Duodenal mucosa (tissue), 2 donors: ENCODE results near the gene CRX.
"Not testable (repeated sequence)": the region's sequence is repeated elsewhere in the genome, so short reads cannot be mapped to it uniquely, and the experiment has no call there.

Experiments used
- H3K27ac ChIP-seq: one replicate; pipeline ENCODE4 v1.7.0; 2013; ENCODE audit warnings: low read depth, low read length
- H3K27me3 ChIP-seq, 2 donors: one replicate each; pipeline ENCODE4 v1.7.0; 2013; ENCODE audit warnings: low read length in 2 of 2, control low read depth in 1 of 2; ENCODE audit not compliant: insufficient read depth in 2 of 2, control insufficient read depth in 1 of 2
- H3K36me3 ChIP-seq, 2 donors: one replicate each; pipeline ENCODE4 v1.7.0; 2013; ENCODE audit warnings: low read length in 2 of 2, control low read depth in 1 of 2; ENCODE audit not compliant: insufficient read depth in 2 of 2, control insufficient read depth in 1 of 2
- H3K4me1 ChIP-seq, 2 donors: one replicate each; pipeline ENCODE4 v1.7.0; 2013; ENCODE audit warnings: low read length in 2 of 2, control low read depth in 1 of 2; ENCODE audit not compliant: insufficient read depth in 2 of 2, control insufficient read depth in 1 of 2
- H3K4me3 ChIP-seq, 2 donors: one replicate each; pipeline ENCODE4 v1.7.0; 2013; ENCODE audit warnings: low read length in 2 of 2, low read depth in 1 of 2
- H3K9ac ChIP-seq, 2 donors: one replicate each; pipeline ENCODE4 v1.7.0; 2013; ENCODE audit warnings: low read length in 2 of 2, low read depth in 1 of 2
- H3K9me3 ChIP-seq, 2 donors: one replicate each; pipeline ENCODE4 v1.7.0; 2013; ENCODE audit warnings: low read length in 2 of 2, control low read depth in 1 of 2; ENCODE audit not compliant: control insufficient read depth in 1 of 2

CRX gene

DNA sequence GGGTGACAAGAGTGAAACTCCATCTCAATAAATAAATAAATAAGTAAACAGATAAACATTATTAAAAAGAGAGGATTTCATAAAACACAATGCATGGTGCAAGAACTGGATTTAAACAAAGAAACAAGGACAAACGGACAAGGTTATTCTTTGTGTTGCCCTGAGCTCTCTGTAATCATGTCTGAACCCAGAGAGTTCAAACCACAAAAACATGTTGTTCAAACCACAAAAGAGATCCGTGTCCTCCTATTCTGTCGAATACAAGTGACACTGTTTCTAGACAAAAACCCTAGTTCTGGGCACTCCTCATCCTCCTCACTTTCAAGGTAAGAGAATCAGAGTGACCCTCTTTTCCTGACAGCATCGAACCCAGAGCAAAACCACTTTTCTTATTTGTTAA, 32.7 kb downstream of the CRX start:
- no peak overlapping the region for H3K9ac ChIP-seq
- H3K27me3 ChIP-seq: peaks cover 5 to 7% of the 10 kb centered on the region in 2 donors
- no peaks in the 10 kb centered on the region for H3K9me3 ChIP-seq
- no peaks in the 10 kb centered on the region for H3K4me1 ChIP-seq
- no peak overlapping the region for H3K4me3 ChIP-seq
- H3K27ac ChIP-seq: no peak overlapping the region
- H3K36me3 ChIP-seq: no peaks in the 10 kb centered on the region

DNA sequence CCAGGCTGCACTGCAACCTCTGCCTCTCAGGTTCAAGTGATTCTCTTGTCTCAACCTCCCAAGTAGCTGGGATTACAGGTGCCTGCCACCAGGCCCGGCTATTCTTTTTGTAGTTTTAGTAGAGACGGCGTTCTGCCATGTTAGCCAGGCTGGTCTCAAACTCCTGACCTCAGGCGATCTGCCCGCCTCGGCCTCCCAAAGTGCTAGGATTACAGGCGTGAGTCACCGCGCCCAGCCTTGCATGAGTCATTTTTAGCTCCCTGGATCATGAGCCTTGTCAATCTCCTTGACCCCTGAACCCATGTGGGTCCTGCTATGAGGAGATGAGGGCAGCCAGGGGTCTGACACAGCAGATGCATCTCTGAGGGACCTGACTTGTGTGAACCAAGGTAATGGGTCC, 36.5 kb downstream of the CRX start:
- H3K27me3 ChIP-seq, H3K27ac ChIP-seq, H3K4me1 ChIP-seq: not testable (repeated sequence)

DNA sequence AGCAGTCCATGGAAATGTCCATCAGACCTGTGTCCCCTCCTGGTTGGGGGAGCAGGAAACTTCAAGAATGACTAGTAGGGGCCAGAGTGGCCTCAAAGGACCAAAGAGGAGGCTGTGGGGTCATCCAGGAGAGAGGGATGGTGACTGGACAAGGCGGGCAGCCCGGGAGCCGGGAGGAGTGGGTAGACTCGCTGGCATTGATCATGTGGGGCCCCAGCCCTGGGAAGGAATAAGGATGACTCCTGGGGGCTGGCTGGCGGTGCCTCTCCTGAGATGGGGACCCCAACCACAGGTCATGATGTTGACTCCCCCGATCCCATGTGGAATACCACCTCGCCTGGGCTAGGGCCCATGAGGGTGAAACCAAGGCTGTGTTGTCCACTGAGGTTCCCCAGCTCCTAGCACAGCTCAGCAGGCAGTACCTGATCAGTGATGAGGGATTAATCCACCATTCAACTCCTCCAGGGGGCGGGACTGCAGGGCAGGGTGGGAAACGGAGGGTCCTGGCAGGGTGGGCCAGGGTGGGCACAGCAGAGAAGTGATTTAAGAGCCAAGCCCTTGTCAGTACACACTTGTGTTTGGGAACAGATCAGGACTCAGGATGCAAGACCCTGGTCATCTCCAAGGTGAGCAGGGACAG, 37.0 kb downstream of the CRX start, which contains the start of gene TPRX2:
Gene TPRX2 (plus strand): TSS at position 590 of the 640 bp plus-strand sequence. CDS start 12 bp downstream, at position 602.
- not testable (repeated sequence) for H3K36me3 ChIP-seq, H3K4me1 ChIP-seq, H3K4me3 ChIP-seq, H3K27ac ChIP-seq, H3K9ac ChIP-seq, H3K9me3 ChIP-seq, H3K27me3 ChIP-seq

More for the DNA sequence above, 36.5 kb downstream of the CRX start:
- not testable (repeated sequence) for H3K36me3 ChIP-seq, H3K9me3 ChIP-seq, H3K4me3 ChIP-seq, H3K9ac ChIP-seq

DNA sequence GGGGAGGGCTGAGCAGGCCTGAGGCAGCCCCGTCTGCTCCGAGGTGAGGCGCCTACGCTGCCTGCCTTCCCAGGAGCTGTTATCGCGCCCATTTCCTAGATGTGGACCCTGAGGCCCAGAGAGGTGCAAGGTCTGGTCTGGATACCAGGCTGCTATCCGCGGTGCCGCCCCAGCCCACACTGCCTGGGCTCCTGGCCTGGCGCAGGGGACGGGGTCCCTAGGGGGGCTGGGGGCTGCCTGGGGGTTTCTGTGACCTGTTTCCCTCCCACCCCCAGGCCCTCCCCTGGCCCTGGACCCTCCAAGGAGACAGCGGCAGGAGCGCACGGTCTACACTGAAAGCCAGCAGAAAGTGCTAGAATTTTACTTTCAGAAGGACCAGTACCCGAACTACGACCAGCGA, 38.1 kb downstream of the CRX start:
- H3K36me3 ChIP-seq, H3K4me3 ChIP-seq, H3K9ac ChIP-seq, H3K27ac ChIP-seq, H3K9me3 ChIP-seq, H3K4me1 ChIP-seq, H3K27me3 ChIP-seq: not testable (repeated sequence)

DNA sequence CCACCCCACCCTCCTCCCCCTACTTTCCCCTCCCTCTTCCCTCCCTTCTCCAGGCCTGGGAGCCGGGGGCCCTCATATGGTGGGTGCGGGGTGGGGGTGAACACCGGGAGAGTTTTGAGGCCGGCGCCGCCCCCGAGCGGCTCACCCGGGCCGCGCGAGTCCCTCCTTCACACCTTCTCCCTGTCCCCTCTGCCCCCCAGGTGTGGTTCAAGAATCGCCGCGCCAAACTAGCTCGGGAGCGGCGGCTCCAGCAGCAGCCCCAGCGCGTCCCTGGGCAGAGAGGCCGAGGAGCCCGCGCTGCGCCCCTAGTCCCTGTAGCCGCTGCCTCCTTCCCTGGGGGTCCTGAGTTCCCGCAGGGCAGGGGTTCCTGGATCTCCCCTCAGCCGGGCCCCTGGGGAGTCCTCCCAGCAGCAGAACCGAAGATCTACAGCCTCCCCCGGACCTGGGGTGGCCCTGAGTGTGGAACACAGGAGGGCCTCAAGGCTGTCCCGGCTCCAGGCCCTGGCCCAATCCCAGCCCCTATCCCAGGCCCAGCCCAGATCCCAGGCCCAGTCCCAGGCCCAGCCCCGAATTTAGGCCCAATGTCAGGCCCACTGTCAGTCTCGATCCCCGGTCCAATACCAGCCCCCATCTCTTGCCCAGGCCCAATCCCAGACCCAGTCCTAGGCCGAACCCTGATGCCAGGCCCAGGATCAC, 39.0 kb downstream of the CRX start:
- Histone ChIP-seq H3K9me3 (no peaks in the 10 kb centered on the region), H3K27me3 (peaks cover 0 to 3% of the 10 kb centered on the region in 2 donors), H3K4me1 (no peaks in the 10 kb centered on the region), H3K4me3 (no peak overlapping the region), H3K9ac (no peak overlapping the region), H3K36me3 (no peaks in the 10 kb centered on the region), H3K27ac (no peak overlapping the region)

DNA sequence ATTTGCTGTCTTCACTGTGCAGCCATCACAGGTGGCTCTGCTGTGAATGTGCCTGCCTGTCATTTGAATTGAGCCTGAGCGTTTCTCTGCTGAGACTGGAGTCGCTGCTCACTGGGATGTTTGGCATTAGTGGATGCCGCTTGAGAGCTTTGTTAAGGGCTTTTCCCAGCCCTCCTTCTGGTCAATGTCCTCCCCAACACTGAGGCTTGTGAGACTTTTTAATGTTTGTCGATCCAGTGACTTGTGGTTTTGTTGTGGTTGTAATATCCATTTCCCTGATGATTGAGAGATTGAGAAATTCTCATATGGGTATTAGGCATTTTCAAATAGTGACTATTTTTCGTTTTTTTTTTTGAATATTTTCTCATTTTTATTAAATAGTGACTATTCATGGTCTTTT, 39.9 kb downstream of the CRX start:
- Histone ChIP-seq H3K4me1 (no peaks in the 10 kb centered on the region), H3K9ac (no peak overlapping the region), H3K36me3 (no peaks in the 10 kb centered on the region), H3K27me3 (no peaks in the 10 kb centered on the region), H3K9me3 (no peaks in the 10 kb centered on the region), H3K4me3 (no peak overlapping the region), H3K27ac (no peak overlapping the region)

DNA sequence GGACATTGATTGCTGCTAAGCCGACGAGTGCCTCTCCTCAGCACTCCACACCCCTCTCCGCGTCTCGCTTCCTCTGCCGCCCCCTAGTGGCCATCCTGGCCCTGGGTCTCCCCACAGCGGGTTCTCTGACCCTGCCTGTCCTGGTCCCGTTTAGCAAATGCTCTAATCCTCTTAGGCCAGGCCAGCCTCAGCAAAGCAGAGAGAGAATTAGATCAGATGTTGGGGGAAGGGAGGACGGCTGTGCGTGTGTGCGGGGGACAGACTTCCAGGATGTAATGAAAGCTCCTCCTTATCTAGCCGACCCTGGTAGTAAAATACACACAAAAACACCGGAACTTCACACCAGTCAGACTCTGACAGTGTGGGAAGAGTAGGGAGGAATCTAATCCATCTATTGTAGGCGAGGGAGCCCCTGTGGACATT, 41.8 kb downstream of the CRX start:
- H3K4me1 ChIP-seq: no peaks in the 10 kb centered on the region
- no peaks in the 10 kb centered on the region for H3K36me3 ChIP-seq
- no peak overlapping the region for H3K27ac ChIP-seq
- H3K9me3 ChIP-seq: no peaks in the 10 kb centered on the region
- no peak overlapping the region for H3K4me3 ChIP-seq
- no peaks in the 10 kb centered on the region for H3K27me3 ChIP-seq
- H3K9ac ChIP-seq: no peak overlapping the region

DNA sequence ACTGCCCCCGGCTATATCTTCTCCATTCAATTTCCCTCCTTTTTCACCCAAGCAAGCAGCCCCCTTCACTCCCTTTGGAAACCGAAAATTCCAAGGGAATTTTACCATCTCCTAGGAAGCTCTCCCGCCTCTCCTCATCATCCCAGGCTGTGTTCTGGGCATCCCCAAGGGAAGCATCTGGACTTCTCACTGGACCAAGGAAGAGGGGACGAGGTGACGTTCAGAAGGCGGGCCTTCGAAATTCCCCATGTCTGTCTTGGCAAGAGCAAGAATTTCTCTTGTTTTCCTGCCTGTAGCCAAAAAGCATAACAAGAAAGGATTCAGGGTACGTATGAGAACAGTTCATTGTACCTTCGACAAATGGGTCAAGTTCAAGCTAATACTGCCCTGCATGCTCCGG, 43.4 kb downstream of the CRX start:
- Histone ChIP-seq H3K4me3 (no peak overlapping the region), H3K36me3 (no peaks in the 10 kb centered on the region), H3K27me3 (no peaks in the 10 kb centered on the region), H3K9me3 (no peaks in the 10 kb centered on the region), H3K27ac (no peak overlapping the region), H3K4me1 (no peaks in the 10 kb centered on the region), H3K9ac (no peak overlapping the region)

DNA sequence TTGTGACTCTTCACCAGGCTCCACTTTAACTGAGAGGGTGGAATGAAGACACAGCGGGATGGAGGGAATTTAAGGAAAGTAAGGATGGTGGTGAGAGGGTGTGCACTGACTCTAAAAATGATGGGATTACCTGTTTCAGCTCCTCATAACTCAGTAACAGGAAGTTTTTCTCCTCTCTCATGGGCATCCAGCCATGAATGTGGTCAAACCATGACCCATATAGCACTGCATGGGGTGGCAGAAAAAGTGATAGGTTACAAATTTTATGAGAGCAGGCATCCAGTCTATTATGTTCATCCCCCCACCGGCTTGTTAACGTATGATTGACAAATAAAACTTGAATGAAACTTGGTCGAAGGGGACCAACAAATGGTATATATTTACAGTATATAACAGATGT, 57.2 kb downstream of the CRX start:
- Histone ChIP-seq H3K4me1 (no peaks in the 10 kb centered on the region), H3K9ac (no peak overlapping the region), H3K9me3 (no peaks in the 10 kb centered on the region), H3K36me3 (peaks cover 0 to 4% of the 10 kb centered on the region in 2 donors), H3K4me3 (no peak overlapping the region), H3K27ac (no peak overlapping the region), H3K27me3 (no peaks in the 10 kb centered on the region)

DNA sequence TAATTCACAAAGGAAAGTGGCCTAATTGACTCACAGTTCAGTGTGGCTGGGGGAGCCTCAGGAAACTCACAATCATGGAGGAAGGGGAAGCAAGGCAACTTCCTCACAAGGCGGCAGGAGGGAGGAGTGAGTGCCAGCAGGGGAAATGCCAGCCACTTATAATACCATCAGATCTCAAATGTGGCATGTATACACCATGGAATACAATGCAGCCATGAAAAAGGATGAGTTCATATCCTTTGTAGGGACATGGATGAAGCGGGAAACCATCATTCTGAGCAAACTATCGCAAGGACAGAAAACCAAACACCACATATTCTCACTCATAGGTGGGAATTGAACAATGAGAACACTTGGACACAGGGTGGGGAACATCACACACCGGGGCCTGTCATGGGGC, 57.6 kb downstream of the CRX start:
- H3K9me3 ChIP-seq, H3K9ac ChIP-seq, H3K4me3 ChIP-seq, H3K36me3 ChIP-seq, H3K4me1 ChIP-seq, H3K27ac ChIP-seq, H3K27me3 ChIP-seq: not testable (repeated sequence)
